Testis (tissue), 2 donors: ENCODE data around the gene CD58.

ENCODE experiments used
- POLR2A ChIP-seq: fragments of 450-650 bp; IDR thresholded peaks from one replicate; pipeline ENCODE4 v1.6.1; 2017; ENCODE audit warnings: antibody characterized with exemption, mild to moderate bottlenecking, moderate library complexity
- TF ChIP-seq, protein P1 (sequence below), 3 experiments: fragments of 450-650 bp in 2 of 3; fragments of 200-600 bp in 1 of 3; sonication (generic) in 1 of 3; IDR thresholded peaks; one replicate each; pipeline ENCODE4 v1.5.1; 2016 to 2019; ENCODE audit warnings: antibody characterized with exemption in 3 of 3, mild to moderate bottlenecking in 2 of 3, moderate library complexity in 1 of 3

DNA sequence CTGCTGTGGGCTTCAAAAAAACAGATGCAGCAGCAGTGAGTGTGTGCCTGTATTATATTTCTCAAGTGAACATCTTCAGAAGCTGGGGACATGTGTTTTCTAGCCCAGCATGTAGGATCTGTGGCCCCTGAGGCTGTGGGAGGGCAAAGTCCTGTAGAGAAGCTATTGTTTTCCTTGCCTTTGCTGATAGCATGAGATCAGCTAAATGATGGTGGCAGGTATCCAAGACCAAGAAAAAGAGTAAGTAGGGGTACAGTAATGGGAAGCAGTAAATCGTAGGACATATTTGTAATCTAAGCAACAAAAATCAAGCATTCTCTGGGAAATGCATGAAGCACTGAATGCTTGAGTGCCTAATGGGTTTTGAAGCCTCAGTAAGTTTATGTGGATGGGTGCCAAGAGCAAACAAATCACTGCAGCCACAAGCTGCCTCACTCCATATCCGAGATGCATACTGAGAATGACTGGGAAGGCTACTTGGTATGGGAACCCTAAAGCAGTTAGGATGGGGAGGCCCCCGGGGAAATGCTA is 98.3 kb downstream of the CD58 start:
- TF ChIP-seq, protein P1, sequence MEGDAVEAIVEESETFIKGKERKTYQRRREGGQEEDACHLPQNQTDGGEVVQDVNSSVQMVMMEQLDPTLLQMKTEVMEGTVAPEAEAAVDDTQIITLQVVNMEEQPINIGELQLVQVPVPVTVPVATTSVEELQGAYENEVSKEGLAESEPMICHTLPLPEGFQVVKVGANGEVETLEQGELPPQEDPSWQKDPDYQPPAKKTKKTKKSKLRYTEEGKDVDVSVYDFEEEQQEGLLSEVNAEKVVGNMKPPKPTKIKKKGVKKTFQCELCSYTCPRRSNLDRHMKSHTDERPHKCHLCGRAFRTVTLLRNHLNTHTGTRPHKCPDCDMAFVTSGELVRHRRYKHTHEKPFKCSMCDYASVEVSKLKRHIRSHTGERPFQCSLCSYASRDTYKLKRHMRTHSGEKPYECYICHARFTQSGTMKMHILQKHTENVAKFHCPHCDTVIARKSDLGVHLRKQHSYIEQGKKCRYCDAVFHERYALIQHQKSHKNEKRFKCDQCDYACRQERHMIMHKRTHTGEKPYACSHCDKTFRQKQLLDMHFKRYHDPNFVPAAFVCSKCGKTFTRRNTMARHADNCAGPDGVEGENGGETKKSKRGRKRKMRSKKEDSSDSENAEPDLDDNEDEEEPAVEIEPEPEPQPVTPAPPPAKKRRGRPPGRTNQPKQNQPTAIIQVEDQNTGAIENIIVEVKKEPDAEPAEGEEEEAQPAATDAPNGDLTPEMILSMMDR (IDR thresholded peaks at IDR 0.05), result no peak
- TF ChIP-seq POLR2A, result no peak
